Measurements from ENCODE around the gene SMC1A.

GRCh38 chrX:53437206-53437605 lies 14.8 kb upstream of the SMC1A start:
- TF ChIP-seq CTCF (IDR thresholded peaks at IDR 0.05; ENCODE audit: low read depth, low read length): no peak
- TF ChIP-seq POLR2A (IDR thresholded peaks at IDR 0.05; ENCODE audit: extremely low read depth, insufficient read length): no peak

Measured in NB4 (cell line).